HG02571 (cell line): ENCODE results near the gene GNG14.
"Not testable (repeated sequence)": the region's sequence is repeated elsewhere in the genome, so short reads cannot be mapped to it uniquely, and the experiment has no call there.

ENCODE experiments used
- ATAC-seq: cut with Tn5 transposase; IDR thresholded peaks from one replicate; pipeline ENCODE4 v1.9.1; 2021; ENCODE audit warnings: mild to moderate bottlenecking, moderate library complexity; ENCODE audit not compliant: unreplicated experiment

GNG14 gene

GRCh38 chr19:12721656-12722565, 34.1 kb downstream of the GNG14 start:
- ATAC-seq, result peak; percentile 22

GRCh38 chr19:12722566-12723380, 35.0 kb downstream of the GNG14 start:
- peak; percentile 84 for ATAC-seq

GRCh38 chr19:12723381-12723640, 35.5 kb downstream of the GNG14 start:
- ATAC-seq, result no peak

GRCh38 chr19:12723641-12724426, 36.0 kb downstream of the GNG14 start, which contains the start of gene TNPO2:
TNPO2 (minus strand) TSS chr19:12723932; CDS start chr19:12720977, 2,955 bp downstream.
- no peak for ATAC-seq

GRCh38 chr19:12725612-12726011, 37.8 kb downstream of the GNG14 start:
- ATAC-seq, result not testable (repeated sequence)

GRCh38 chr19:12726988-12727316, 39.2 kb downstream of the GNG14 start:
- ATAC-seq, result no peak

GRCh38 chr19:12727745-12728433, 40.1 kb downstream of the GNG14 start:
- ATAC-seq, result no peak

- ATAC-seq, result no peak
Observed at GRCh38 chr19:12730064-12730463, 42.3 kb downstream of the GNG14 start.

GRCh38 chr19:12731337-12731736, 43.5 kb downstream of the GNG14 start:
- no peak for ATAC-seq

GRCh38 chr19:12733369-12734214, 45.8 kb downstream of the GNG14 start:
- ATAC-seq, result no peak

- ATAC-seq, result peak; percentile 71
Observed at GRCh38 chr19:12736995-12737834, 49.4 kb downstream of the GNG14 start, which contains the start of gene GET3. GET3 (plus strand) TSS chr19:12737497; CDS start chr19:12737506, 9 bp downstream.

- ATAC-seq, result no peak
Observed at GRCh38 chr19:12737835-12738351, 50.1 kb downstream of the GNG14 start.
